PC-3 (cell line): ENCODE data around the gene FCAMR. TPM values are rescaled to one million over a fixed set of nuclear protein-coding genes. Genes with fewer than 3 reads are reported as not detected.
A peak's percentile ranks its signal among the peaks of the same experiment; 100 is the strongest.

ENCODE experiments used
- ATAC-seq: fragments of 200-7000 bp; cut with Tn5 transposase; 2 replicates; pipeline ENCODE4 v1.9.1; 2020; ENCODE audit warnings: mild to moderate bottlenecking, moderate library complexity
- BruUV-seq: library from RNA; stranded (reverse); fragments of 400-500 nt; replicated peaks from 2 replicates; lab custom pipeline; 2021; lab: Mats Ljungman, UMichigan
- CTCF ChIA-PET: fragments of 300-600 bp; sonication (Branson Sonifier 250); formaldehyde crosslinking; loops from one replicate; lab custom pipeline; 2022; ENCODE audit warnings: antibody characterized with exemption; lab: Charles Lee
- POLR2A ChIA-PET: fragments of 300-600 bp; sonication (Branson Sonifier 250); formaldehyde crosslinking; loops from one replicate; lab custom pipeline; 2022; ENCODE audit warnings: antibody characterized with exemption; ENCODE audit not compliant: unreplicated experiment; lab: Charles Lee
- DNase-seq: peaks from one replicate; pipeline ENCODE4 v3.0.0-alpha.2; 2015
- H2AFZ ChIP-seq: fragments of 300-600 bp; sonication (generic); 2 replicates; pipeline ENCODE4 v1.6.0; 2016; ENCODE audit warnings: antibody characterized with exemption, low read length
- H3F3A ChIP-seq: fragments of 300-600 bp; sonication (generic); one replicate; pipeline ENCODE4 v1.6.0; 2017; ENCODE audit warnings: antibody characterized with exemption, low read length, control low read depth, mild to moderate bottlenecking; ENCODE audit not compliant: unreplicated experiment
- H3K27ac ChIP-seq: fragments of 300-600 bp; sonication (generic); 2 replicates; pipeline ENCODE4 v1.5.1; 2016; ENCODE audit warnings: mild to moderate bottlenecking, low read length
- H3K27me3 ChIP-seq: fragments of 300-600 bp; sonication (generic); 2 replicates; pipeline ENCODE4 v1.6.1; 2016; ENCODE audit warnings: low read length, mixed read lengths
- H3K36me3 ChIP-seq: fragments of 300-600 bp; sonication (generic); 2 replicates; pipeline ENCODE4 v1.6.1; 2016; ENCODE audit warnings: low read depth, mixed run types, low read length, mixed read lengths
- H3K4me1 ChIP-seq: fragments of 300-600 bp; sonication (generic); 2 replicates; pipeline ENCODE4 v1.5.1; 2016; ENCODE audit warnings: low read length; ENCODE audit not compliant: insufficient read depth
- H3K4me2 ChIP-seq: fragments of 300-600 bp; sonication (generic); 2 replicates; pipeline ENCODE4 v1.6.0; 2016; ENCODE audit warnings: low read length
- H3K4me3 ChIP-seq: fragments of 300-600 bp; sonication (generic); 2 replicates; pipeline ENCODE4 v1.5.1; 2016; ENCODE audit warnings: mild to moderate bottlenecking, low read length, mixed read lengths
- H3K79me2 ChIP-seq: fragments of 300-600 bp; sonication (generic); 2 replicates; pipeline ENCODE4 v1.6.1; 2017; ENCODE audit warnings: low read length, mixed read lengths
- H3K9ac ChIP-seq: fragments of 300-600 bp; sonication (generic); 2 replicates; pipeline ENCODE4 v1.6.0; 2016; ENCODE audit warnings: mild to moderate bottlenecking, low read length
- H3K9me2 ChIP-seq: fragments of 300-600 bp; sonication (generic); replicated peaks from 2 replicates; pipeline ENCODE4 v1.6.1; 2016; ENCODE audit warnings: mixed run types, low read length, mixed read lengths
- H3K9me3 ChIP-seq: fragments of 300-600 bp; sonication (generic); 2 replicates; pipeline ENCODE4 v1.6.1; 2016; ENCODE audit warnings: low read length, mixed read lengths
- H4K20me1 ChIP-seq: fragments of 300-600 bp; sonication (generic); 2 replicates; pipeline ENCODE4 v1.6.1; 2016; ENCODE audit warnings: low read length, mixed read lengths
- EZH2 ChIP-seq: fragments of 300-600 bp; sonication (generic); IDR thresholded peaks from one replicate; pipeline ENCODE4 v1.6.1; 2017; ENCODE audit warnings: antibody characterized with exemption, mild to moderate bottlenecking, low read length; ENCODE audit not compliant: unreplicated experiment
- EZH2phosphoT487 ChIP-seq: fragments of 300-600 bp; sonication (generic); IDR thresholded peaks from 2 replicates; pipeline ENCODE4 v1.6.1; 2018; ENCODE audit warnings: mild to moderate bottlenecking, antibody characterized with exemption, low read length, borderline replicate concordance
- intact Hi-C: fragments of 100-400 bp; cut with micrococcal nuclease; formaldehyde crosslinking; loops from 2 replicates; pipeline ENCODE4 v1.9.0; 2023
- total RNA-seq: library from RNA; depleted of rRNA; stranded (reverse); fragments of >200 nt; gene quantifications from 2 replicates; pipeline ENCODE4 v1.2.3, GENCODE V29; 2014
- TF ChIP-seq, protein P1 (sequence below): fragments of 300-600 bp; sonication (generic); conservative IDR thresholded peaks from 2 replicates; pipeline ENCODE4 v1.5.1; 2017; ENCODE audit warnings: antibody characterized with exemption, low read depth, mild to moderate bottlenecking, low read length

Gene FCAMR
- total RNA-seq, 1 experiment from 2014 or later: not detected

DNA sequence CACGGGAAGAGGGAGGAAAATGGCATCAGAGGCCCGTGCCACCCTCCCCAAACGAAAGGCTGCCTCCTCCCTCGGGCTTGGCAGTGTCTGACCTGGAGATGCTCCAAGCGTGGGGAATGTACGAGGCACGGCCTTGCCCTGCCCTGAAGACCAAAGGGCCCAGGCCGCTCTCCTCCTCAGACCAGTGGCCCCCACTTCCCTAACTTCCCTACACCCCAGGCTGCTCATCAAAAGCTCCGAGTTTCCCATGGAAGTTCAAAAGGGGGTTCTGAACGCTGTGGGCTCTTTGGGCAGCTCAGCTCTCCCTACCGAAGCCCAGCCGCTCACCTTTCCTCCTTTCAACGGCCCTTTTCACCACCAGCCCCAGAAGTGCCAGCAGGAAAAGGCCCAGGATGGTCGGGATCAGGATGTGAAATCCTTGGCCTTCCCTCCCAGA lies 60.4 kb downstream of the FCAMR start:
- ChIA-PET POLR2A (interaction anchor here (0.6 to 1.6 kb wide), 7 partner anchors 11 to 515 kb away, joined by 3 to 21 read pairs (median 6); partner anchors contain the start of gene C1orf116), CTCF (interaction anchor here (0.8 to 1.8 kb wide), 8 partner anchors 14 to 411 kb away, joined by 3 to 19 read pairs (median 4); partner anchors contain the start of gene CD55)
- Histone ChIP-seq H3F3A (peaks cover 7% of the 10 kb centered on the region), H3K9me3 (no peaks in the 10 kb centered on the region), H3K4me3 (peak overlapping the region; percentile 65), H3K9ac (peak overlapping the region; percentile 92), H3K4me2 (peak overlapping the region; percentile 88), H3K36me3 (no peaks in the 10 kb centered on the region), H3K4me1 (peaks cover 49% of the 10 kb centered on the region), H3K27me3 (no peaks in the 10 kb centered on the region), H3K9me2 (no peaks in the 10 kb centered on the region), H3K79me2 (no peaks in the 10 kb centered on the region), H4K20me1 (no peaks in the 10 kb centered on the region), H3K27ac (peak overlapping the region; percentile 86), H2AFZ (peak overlapping the region; percentile 66)
- intact Hi-C loops: loop anchor here (5.0 kb wide), 1 partner anchor 303 kb away; no protein-coding TSS in a partner anchor
- no peak for DNase-seq
- ATAC-seq: peak; percentile 14; the same call in 1 of the 2 replicates
- BruUV-seq: no TSS peak
- no peak for TF ChIP-seq EZH2phosphoT487
- TF ChIP-seq, protein P1, sequence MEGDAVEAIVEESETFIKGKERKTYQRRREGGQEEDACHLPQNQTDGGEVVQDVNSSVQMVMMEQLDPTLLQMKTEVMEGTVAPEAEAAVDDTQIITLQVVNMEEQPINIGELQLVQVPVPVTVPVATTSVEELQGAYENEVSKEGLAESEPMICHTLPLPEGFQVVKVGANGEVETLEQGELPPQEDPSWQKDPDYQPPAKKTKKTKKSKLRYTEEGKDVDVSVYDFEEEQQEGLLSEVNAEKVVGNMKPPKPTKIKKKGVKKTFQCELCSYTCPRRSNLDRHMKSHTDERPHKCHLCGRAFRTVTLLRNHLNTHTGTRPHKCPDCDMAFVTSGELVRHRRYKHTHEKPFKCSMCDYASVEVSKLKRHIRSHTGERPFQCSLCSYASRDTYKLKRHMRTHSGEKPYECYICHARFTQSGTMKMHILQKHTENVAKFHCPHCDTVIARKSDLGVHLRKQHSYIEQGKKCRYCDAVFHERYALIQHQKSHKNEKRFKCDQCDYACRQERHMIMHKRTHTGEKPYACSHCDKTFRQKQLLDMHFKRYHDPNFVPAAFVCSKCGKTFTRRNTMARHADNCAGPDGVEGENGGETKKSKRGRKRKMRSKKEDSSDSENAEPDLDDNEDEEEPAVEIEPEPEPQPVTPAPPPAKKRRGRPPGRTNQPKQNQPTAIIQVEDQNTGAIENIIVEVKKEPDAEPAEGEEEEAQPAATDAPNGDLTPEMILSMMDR: no peak; the same call in 1 of the 2 replicates
- TF ChIP-seq EZH2: no peak

DNA sequence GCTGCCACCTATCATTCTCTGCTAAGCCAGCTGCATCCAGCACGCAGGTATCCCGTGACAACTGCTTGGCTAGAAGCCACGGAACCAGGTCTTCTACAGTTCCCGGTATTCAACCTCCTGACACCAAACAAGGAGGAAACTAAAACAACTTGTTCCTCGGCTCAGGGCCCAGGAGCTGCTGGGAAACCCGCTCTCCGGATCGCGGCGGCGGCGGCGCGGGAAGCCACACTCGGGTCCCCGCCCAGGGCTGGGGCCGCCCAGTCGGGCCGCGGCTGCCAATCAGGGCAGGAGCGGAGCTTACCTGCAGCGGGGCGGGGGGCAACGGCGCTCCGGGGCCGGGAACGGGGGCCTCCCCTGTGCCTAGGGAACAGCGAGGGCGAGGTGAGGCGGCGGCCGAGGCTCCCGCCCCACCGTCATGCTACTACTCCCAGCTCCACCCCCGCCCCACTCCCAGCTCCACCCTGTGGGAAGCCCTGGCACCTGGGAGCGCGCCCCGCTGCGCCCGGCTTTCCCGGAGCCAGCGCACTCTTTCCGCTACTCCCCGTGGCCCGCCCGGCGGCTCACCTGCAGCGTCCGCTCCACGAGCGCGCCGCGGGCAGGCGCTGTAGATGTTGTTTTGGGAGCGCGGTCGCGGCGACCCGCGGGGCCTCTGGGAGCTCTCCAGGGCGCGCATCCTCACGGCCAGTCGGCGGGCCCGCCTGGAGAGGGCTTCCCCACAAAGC lies 60.9 kb downstream of the FCAMR start:
- BruUV-seq: no TSS peak

More for the DNA sequence above, 60.9 kb downstream of the FCAMR start:
- H3K79me2 ChIP-seq: no peaks in the 10 kb centered on the region
- H3K9me3 ChIP-seq: no peaks in the 10 kb centered on the region
- H4K20me1 ChIP-seq: no peaks in the 10 kb centered on the region
- CTCF ChIA-PET: interaction anchor here (0.5 to 1.8 kb wide), 14 partner anchors 11 to 412 kb away, joined by 3 to 19 read pairs (median 4); partner anchors contain the start of gene CD55
- H3K9me2 ChIP-seq: peaks cover 4% of the 10 kb centered on the region; the same call in 1 of the 2 replicates
- ATAC-seq: peak; percentile 65
- TF ChIP-seq, protein P1: peak; percentile 37; the same call in 1 of the 2 replicates
- TF ChIP-seq EZH2phosphoT487 (no peak), EZH2 (no peak)
- no peaks in the 10 kb centered on the region for H3K27me3 ChIP-seq
- H3K27ac ChIP-seq: peak overlapping the region; percentile 86
- peak overlapping the region; percentile 65 for H3K4me3 ChIP-seq
- H3K4me2 ChIP-seq: peak overlapping the region; percentile 88
- POLR2A ChIA-PET: interaction anchor here (0.6 to 1.6 kb wide), 7 partner anchors 11 to 516 kb away, joined by 3 to 21 read pairs (median 6); partner anchors contain the start of gene C1orf116
- H2AFZ ChIP-seq: peak overlapping the region; percentile 66
- intact Hi-C loops: no loop called here
- peak; percentile 94 for DNase-seq
- peaks cover 7% of the 10 kb centered on the region for H3F3A ChIP-seq
- peaks cover 55% of the 10 kb centered on the region for H3K4me1 ChIP-seq
- no peaks in the 10 kb centered on the region for H3K36me3 ChIP-seq
- peak overlapping the region; percentile 92 for H3K9ac ChIP-seq
